Smooth muscle cell of the brain vasculature (primary cell): Measurements from ENCODE around the gene ZFP1.
"Not testable (repeated sequence)": the region's sequence is repeated elsewhere in the genome, so short reads cannot be mapped to it uniquely, and the experiment has no call there.

Experiments
- DNase-seq: peaks from one replicate; pipeline ENCODE4 v3.0.0-alpha.2; 2012; ENCODE audit warnings: low read depth, low spot score

The ZFP1 gene

DNA sequence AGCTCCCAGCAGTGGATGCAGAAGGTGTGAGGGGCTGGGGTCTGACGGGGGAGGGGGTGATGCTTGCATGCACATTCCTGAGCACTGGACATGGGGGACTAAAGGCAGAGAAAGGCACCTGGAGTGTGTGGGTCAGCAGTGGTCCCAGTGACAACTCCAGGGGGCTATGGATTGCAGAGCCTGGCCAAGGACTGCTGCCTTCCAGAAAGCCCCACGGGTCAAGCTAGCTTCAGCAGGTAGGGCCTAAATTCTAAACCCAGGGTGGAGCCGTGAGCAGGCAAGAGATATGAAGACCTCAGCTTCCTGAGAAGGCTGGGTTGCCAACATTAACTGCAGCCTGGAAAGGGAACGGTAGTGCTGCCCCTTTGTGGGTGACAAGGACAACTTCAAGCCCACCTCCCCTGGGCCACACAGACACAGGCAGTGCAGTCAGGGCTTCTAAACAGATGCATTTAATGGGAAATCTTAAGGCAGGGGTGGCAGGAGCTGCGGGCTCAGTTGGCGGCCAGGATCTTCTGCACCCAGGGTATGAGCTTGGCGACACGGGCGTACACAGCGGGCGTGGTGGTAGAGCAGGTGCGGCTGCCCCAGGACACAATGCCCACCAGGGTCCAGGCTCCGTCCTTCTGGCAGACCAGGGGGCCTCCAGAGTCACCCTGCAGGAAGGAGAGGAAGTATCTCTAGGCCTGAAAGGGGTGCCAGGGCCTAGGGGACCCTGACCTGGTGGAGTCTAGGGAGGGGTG, 55.5 kb downstream of the ZFP1 start:
- DNase-seq = no peak

DNA sequence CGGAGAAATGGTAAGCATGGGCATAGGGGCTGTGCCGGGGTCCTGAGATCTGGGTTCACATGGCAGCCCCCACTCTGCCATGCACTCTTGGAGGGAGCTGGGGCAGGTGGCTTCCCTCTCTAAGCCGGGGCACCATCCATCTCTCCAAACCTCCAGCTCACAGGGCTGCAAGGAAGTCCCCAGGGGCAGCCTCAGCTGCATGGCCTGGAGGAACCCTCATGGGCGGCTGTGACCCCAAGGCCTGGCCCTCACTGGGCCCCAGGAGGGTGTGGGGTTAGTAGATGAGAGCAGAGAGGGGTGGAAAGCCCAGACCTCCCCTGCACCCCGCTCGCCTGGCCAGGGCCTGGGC, 56.1 kb downstream of the ZFP1 start:
- no peak for DNase-seq

DNA sequence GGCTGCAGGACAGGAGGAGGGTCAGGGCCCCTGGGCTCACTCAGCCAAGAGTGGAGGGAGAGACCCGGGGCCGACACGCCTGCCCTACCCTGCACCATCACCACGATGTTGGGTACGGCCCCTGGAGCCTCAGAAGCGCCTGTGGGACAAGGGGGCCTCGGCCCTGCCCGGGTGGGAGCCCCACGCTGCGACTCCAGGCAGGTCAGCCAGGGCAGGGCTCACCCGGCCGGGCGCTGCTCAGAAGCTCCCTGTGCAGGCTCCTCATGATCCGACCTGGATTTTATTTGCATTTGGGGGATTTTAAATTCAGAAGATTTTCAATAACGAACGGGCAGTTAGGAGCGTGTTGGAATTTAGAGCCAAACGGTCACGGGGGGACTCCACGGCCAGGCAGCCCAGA, 56.6 kb downstream of the ZFP1 start:
- not testable (repeated sequence) for DNase-seq

DNA sequence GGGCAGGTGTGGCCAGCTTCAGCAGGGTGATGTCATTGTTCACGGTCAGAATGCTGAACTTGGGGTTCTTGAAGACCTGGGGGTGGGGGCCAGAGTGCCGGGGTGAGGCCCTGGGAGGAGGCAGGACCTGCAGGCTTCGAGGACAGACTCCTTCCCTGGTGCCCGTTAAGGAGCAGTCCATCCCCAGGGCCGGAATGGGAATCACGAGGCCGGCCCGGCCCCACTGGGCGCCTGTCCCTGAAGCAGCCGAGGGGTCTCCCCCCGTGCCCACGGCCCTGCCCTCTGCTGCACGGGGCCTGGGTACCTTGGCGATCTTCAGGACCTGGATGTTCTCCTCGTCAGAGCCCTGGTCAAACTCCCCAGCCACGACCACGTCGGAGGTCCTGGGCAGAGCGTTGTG, 57.1 kb downstream of the ZFP1 start:
- not testable (repeated sequence) for DNase-seq

DNA sequence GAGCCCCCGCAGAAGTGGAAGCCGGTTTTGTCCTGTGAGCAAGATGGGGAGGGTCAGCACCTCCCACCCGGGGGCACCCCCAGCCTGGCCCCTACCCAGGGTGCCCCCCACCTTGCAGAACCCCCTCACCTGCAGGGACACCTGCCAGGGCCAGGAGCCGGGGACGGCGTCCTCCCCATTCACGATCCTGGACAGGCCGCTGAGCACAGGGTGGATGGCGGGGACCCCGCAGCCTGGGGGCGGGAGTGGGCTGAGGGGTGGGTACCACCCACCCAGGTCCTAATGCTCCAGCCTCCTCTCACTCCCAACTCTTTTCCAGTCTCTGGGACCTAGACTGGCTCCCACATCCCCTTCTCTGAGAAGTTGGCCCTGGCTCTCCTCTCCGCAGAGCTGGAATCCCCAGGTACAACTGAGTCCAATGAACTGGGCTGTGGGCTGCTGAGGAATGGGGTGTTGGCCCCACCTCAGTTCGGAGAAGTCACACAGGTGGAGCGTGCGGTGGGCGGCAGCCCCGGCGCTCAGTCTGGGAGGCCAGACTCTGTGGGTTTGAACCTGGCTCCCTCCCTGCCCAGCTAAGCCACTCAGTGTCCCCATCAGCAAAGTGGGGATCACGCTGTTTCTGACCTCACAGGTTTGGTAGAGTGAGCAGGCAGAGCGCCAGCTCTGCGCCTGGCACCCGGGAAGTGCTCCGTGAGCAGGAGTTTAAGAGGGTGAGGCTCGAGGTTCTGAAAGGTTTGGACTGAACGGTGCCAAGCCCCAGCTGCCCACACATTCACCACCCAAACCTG, 57.8 kb downstream of the ZFP1 start:
- not testable (repeated sequence) for DNase-seq

DNA sequence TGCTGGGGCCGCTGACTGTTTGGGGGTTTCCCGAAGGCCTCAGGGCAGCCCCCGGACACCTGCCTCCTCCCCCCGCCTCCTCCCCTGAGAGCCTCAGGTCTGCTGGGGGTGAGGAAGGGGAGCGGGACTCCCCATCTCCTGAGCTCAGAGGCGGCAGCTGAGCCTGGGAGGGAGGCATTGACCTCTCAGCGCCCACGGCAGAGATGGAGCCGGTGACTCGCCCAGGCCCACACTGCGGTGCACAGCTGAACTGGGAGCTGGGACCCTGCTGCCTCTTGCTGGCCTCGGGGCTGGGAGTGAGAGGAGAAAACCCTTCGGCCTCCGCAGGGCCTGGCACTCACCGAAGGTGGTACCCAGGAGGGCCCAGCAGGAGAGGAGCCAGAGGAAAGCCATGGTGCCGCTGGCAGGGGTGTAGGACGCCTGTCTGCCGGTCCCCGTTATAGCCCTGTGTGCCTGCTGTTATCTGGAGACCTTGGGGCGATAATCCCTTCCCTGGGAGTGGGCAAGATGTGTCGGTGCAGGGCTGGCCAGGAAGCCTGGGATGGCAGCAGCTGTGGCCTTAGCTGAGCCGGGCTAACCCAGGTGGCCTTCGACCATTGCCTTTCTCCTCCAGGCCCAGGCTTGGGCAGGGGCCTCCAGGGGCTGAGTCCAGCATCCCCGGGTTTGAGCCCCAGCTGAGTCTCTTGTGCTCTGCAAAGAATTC, 58.6 kb downstream of the ZFP1 start, which contains the start of gene CTRB2:
TSS of gene CTRB2 (minus strand) at position 413 of the 703 bp plus-strand sequence. CDS start at position 393, 20 bp downstream.
- DNase-seq = no peak

- no peak for DNase-seq
Observed at GRCh38 chr16:75207831-75208230, 59.5 kb downstream of the ZFP1 start.

DNA sequence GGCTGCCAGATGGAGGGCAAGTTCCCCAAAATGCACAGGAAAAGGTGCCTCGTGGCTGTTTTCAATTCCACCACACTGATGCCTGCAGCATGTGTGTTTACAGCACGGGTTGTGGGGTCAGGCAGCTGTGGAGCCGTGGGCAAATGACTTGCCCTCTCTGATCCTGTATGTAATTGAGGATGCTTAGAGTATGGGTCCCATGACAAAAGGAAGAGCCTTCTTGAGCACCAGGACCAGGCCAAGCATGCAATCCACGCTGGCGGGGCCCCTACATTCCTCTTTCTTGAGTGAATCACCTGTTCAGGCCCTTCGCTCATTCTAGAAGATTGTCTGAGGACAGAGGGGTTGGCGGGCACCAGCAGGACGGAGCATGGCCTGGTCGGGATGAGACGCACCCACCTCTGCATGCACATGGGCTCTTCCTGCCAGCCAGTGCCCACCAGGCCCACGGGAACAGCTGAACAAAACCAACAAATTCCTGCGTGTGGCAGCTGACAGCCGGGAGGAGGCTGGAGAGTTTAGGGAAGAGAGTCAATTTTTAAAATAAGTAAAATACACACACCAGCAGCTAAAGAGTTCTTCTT, 60.0 kb downstream of the ZFP1 start:
- DNase-seq = no peak

DNA sequence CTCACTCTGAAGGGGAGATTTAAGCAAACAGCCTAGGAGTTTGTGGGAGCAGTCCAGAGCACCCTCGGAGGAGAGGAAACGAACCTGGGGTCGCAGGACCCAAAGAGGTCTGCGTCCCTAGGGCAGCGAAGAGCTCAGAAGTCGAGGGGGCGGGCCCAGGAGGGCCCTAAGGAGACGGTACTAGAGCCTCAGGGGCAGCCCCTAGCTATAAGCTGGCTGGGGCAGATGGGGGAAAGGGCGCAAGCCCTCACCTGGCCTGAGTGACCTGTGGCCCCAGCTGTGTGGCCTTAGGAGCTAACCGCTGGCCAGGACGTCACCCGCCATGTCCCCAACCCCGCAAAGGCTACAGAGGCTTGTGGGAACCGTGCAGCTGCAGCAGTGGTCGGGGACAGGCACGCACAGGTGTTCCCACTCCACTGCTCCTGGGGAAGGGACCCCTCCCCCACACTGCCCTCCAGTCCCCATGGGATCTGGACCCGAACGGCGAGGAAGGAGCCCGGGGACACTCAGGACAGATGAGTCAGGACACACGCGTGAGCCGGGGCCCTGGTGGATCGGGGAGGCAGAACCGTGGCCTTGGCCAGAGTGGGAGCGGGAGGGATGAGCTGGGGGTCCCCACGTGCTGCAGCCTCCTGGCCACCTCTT, 60.7 kb downstream of the ZFP1 start:
- no peak for DNase-seq

DNA sequence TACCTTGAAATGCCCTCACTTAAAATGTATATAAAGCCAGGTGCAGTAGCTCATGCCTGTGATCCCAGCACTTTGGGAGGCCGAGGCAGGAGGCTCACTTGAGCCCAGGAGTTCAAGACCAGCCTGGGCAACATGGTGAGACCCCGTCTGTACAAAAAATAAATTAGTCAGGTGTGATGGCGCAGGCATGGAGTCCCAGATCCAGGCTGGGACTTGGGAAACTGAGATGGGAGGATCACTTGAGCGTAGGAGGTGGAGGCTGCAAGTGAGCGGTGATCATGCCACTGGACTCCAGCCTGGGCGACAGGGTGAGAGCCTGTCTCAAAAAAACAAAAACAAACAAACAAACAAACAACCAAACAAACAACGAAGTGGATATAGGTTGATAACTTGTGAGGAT, 61.2 kb downstream of the ZFP1 start:
- DNase-seq = not testable (repeated sequence)

- no peak for DNase-seq
Observed at GRCh38 chr16:75209944-75210343, 61.6 kb downstream of the ZFP1 start.

DNA sequence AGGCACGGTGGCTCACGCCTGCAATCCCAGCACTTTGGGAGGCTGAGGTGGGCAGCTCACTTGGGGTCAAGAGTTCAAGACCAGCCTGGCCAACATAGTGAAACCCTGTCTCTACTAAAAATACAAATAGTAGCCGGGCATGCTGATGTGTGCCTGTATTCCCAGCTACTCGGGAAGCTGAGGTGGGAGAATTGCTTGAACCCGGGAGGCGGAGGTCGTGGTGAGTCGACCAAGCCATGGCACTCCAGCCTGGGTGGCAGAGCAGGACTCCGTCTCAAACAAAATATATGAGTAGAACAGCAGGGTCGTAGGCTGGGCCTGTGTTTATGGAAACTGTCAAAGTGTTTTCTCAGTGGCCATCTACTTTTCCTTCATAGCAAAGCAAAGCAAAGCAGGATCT, 63.0 kb downstream of the ZFP1 start:
- DNase-seq = not testable (repeated sequence)

DNA sequence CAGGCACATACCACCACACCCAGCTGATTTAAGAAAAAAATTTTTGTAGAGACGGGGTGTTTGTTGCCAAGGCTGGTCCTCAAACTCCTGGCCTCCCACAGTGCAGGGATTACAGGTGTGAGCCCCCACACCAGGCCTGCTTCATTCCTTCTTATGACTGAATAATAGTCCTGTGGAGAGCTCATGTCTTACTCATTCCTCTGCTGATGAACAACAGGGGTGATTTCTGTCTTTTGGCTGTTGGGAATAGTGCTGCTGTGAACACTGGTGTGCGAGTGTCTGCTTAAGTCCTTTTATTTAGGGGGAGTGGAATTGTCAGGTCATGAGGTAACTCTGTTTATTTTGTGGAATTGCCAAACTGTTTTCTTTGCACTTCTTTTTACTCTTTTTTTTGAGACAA, 67.8 kb downstream of the ZFP1 start:
- DNase-seq = no peak

DNA sequence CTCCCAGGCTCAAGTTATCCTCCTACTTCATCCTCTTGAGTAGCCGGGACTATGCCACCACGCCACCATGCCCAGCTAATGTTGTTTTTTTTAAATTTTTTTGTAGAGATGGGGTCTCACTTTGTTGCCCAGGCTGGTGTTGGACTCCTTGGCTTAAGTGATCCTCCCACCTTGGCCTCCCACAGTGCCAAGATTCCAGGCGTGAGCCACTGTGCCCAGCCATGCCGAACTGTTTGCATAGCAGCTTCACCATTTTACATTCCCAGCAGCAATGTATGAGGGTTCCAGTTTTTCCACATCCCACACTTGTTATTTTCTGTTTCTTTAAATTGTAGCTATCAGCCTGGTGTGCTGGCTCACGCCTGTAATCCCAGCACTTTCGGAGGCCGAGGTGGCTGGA, 68.3 kb downstream of the ZFP1 start:
- no peak for DNase-seq

- DNase-seq = no peak
Observed at GRCh38 chr16:75217389-75217851, 69.1 kb downstream of the ZFP1 start.

GRCh38 chr16:75218256-75219076, 70.1 kb downstream of the ZFP1 start, which contains the start of gene CTRB1:
Gene CTRB1 (plus strand): TSS chr16:75218988. CDS start chr16:75219008, 20 bp downstream.
- no peak for DNase-seq

DNA sequence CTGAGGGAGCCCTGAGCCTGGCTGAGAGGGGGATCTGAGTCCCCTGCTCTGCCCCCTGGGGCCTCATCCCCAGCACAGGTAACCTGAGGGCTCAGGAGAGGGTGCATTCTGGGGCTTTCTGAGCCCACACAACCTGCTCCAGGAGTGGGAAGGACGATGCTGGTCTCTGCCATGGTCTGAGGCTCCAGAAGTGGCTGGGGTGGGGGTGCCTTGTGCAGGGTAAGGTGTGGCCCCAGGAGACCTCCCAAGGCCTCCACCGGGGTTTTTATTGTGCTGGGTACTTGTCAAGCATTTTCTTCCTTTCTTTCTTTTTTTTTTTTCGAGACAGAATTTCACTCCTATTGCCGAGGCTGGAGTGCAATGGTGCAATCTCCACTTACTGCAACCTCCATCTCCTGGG, 70.8 kb downstream of the ZFP1 start:
- no peak for DNase-seq

DNA sequence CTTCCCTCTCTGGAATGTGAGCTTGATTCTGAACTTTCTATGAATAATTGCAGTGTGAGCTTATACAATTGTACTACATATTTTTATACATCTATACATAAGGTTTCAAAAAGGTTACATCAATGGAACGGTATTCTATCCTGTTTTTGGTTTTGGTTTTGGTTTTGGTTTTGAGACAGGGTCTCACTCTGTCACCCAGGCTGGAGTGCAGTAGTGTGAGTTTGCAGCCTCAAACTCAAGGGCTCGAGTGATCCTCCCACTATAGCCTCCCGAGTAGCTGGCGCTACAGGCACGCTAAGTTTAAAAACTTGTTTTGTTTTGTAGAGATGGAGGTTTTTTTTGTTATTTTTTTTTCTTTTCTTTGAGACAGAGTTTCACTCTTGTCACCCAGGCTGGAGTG, 71.5 kb downstream of the ZFP1 start:
- DNase-seq = no peak
